ENCODE measurements around the gene EVC2. TPM values are rescaled to one million over a fixed set of nuclear protein-coding genes. Genes with fewer than 3 reads are reported as not detected.
"Not testable (repeated sequence)": the region's sequence is repeated elsewhere in the genome, so short reads cannot be mapped to it uniquely, and the experiment has no call there.

The EVC2 gene
- total and polyA plus RNA-seq, 7 experiments from 2014 or later, result 0.09 to 0.98 (median 0.33) TPM; not detected in 1

GRCh38 chr4:5593828-5594227 lies 114.5 kb downstream of the EVC2 start:
- H3K36me3 ChIP-seq (ENCODE audit: control insufficient read depth in 2 of 3, insufficient read depth in 3 of 3, low read length in 3 of 3); H3K4me1 ChIP-seq (ENCODE audit: control insufficient read depth in 2 of 2, insufficient read depth in 2 of 2, low read length in 2 of 2); H3K27me3 Mint-ChIP-seq; H3K9me3 ChIP-seq (ENCODE audit: control insufficient read depth in 2 of 3, low read length in 3 of 3); H3K27me3 ChIP-seq (ENCODE audit: control insufficient read depth in 2 of 2, insufficient read depth in 2 of 2, low read length in 2 of 2); H3K4me3 Mint-ChIP-seq; CTCF ChIA-PET; H3K27ac ChIP-seq (ENCODE audit: low read depth, low read length); intact Hi-C loops (cut with micrococcal nuclease); H3K4me3 ChIP-seq (ENCODE audit: low read length); ATAC-seq; POLR2A ChIA-PET; H3K4me1 Mint-ChIP-seq; DNase-seq; H3K27ac Mint-ChIP-seq: not testable (repeated sequence)
- Mint-ChIP-seq H3K36me3 (peaks cover 0 to 14% (median 3%) of the 10 kb centered on the region in 5 donors), H3K9me3 (peaks cover 4 to 35% (median 16%) of the 10 kb centered on the region in 11 donors)

GRCh38 chr4:5592272-5592671 lies 116.1 kb downstream of the EVC2 start:
- intact Hi-C loops (cut with micrococcal nuclease), result no loop called here
- CTCF ChIA-PET, result no interaction called here

DNA sequence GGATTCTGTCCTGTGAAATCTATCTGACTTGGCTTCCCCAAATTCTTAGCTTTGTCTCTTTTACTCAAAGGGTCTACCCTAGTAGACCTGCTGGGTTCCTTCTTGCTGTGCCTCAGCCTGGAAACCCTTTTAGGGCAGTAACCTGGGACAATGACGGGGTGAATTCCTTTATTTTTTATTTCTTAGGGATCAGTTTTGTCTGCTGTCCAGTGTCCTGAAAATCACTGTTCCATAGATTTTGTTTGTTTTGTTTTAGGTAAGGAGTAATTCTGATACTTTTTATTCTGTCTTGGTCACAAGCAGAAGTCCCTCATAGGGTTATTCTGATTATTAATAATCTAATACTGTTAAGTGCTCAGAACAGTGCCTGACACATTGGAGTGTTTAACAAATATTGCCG lies 118.9 kb downstream of the EVC2 start:
- H3K27me3 Mint-ChIP-seq, result peaks cover 0 to 18% (median 5%) of the 10 kb centered on the region in 5 donors
- Histone ChIP-seq H3K9me3 (ENCODE audit: control insufficient read depth in 2 of 3, low read length in 3 of 3) (no peaks in the 10 kb centered on the region), H3K27me3 (ENCODE audit: control insufficient read depth in 2 of 2, insufficient read depth in 2 of 2, low read length in 2 of 2) (no peaks in the 10 kb centered on the region), H3K36me3 (ENCODE audit: control insufficient read depth in 2 of 3, insufficient read depth in 3 of 3, low read length in 3 of 3) (no peaks in the 10 kb centered on the region), H3K27ac (ENCODE audit: low read depth, low read length) (no peak overlapping the region), H3K4me3 (ENCODE audit: low read length) (no peak overlapping the region), H3K4me1 (ENCODE audit: control insufficient read depth in 2 of 2, insufficient read depth in 2 of 2, low read length in 2 of 2) (no peaks in the 10 kb centered on the region)
- ChIA-PET POLR2A (no interaction called here), CTCF (no interaction called here)
- no peak overlapping the region for H3K4me3 Mint-ChIP-seq
- H3K36me3 Mint-ChIP-seq, result peaks cover 0 to 11% (median 7%) of the 10 kb centered on the region in 5 donors
- intact Hi-C loops (cut with micrococcal nuclease), result no loop called here
- H3K27ac Mint-ChIP-seq, result no peak overlapping the region
- ATAC-seq (no peak), DNase-seq (no peak)
- peaks cover 9 to 45% (median 16%) of the 10 kb centered on the region in 11 donors for H3K9me3 Mint-ChIP-seq
- no peaks in the 10 kb centered on the region for H3K4me1 Mint-ChIP-seq

More at GRCh38 chr4:5592272-5592671, 116.1 kb downstream of the EVC2 start:
- POLR2A ChIA-PET, result no interaction called here
- Histone ChIP-seq H3K27ac (ENCODE audit: low read depth, low read length) (no peak overlapping the region), H3K4me3 (ENCODE audit: low read length) (no peak overlapping the region), H3K27me3 (ENCODE audit: control insufficient read depth in 2 of 2, insufficient read depth in 2 of 2, low read length in 2 of 2) (no peaks in the 10 kb centered on the region), H3K36me3 (ENCODE audit: control insufficient read depth in 2 of 3, insufficient read depth in 3 of 3, low read length in 3 of 3) (no peaks in the 10 kb centered on the region), H3K9me3 (ENCODE audit: control insufficient read depth in 2 of 3, low read length in 3 of 3) (no peaks in the 10 kb centered on the region), H3K4me1 (ENCODE audit: control insufficient read depth in 2 of 2, insufficient read depth in 2 of 2, low read length in 2 of 2) (no peaks in the 10 kb centered on the region)
- Mint-ChIP-seq H3K36me3 (peaks cover 0 to 18% (median 3%) of the 10 kb centered on the region in 5 donors), H3K9me3 (peaks cover 7 to 47% (median 22%) of the 10 kb centered on the region in 11 donors), H3K4me1 (no peaks in the 10 kb centered on the region), H3K27ac (no peak overlapping the region), H3K27me3 (peaks cover 0 to 14% (median 5%) of the 10 kb centered on the region in 5 donors), H3K4me3 (no peak overlapping the region)
- ATAC-seq (no peak), DNase-seq (no peak)

DNA sequence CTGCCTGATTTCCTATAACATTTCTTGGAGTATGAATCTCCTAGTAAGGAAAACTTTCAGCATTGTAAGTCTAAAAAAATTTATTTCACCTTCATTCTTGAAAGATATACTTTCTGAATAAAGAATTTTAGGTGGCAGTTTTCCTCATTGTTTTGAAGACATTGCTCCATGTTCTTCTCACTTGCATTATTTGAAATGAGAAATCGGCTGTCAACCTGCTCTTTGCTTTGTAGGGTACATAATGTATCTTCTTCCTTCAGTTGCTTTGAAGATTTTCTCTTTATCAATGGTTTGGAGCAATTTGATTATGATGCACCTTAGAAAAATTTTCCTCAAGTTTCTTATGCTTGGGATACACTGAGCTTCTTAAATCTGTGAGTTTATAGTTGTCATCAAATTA lies 120.3 kb downstream of the EVC2 start:
- no peak for DNase-seq
- POLR2A ChIA-PET, result no interaction called here

GRCh38 chr4:5575941-5576340 lies 132.4 kb downstream of the EVC2 start:
- no peak overlapping the region for H3K27ac ChIP-seq (ENCODE audit: low read depth, low read length)
- no peaks in the 10 kb centered on the region for H3K9me3 ChIP-seq (ENCODE audit: control insufficient read depth in 2 of 3, low read length in 3 of 3)
- Mint-ChIP-seq H3K36me3 (peaks cover 0 to 1% (median 0%) of the 10 kb centered on the region in 5 donors), H3K27me3 (no peaks in the 10 kb centered on the region), H3K9me3 (peaks cover 0 to 20% (median 9%) of the 10 kb centered on the region in 11 donors), H3K27ac (no peak overlapping the region), H3K4me3 (no peak overlapping the region), H3K4me1 (peaks cover 0 to 4% (median 0%) of the 10 kb centered on the region in 7 donors)
- H3K4me1 ChIP-seq (ENCODE audit: control insufficient read depth in 2 of 2, insufficient read depth in 2 of 2, low read length in 2 of 2), result no peaks in the 10 kb centered on the region
- H3K27me3 ChIP-seq (ENCODE audit: control insufficient read depth in 2 of 2, insufficient read depth in 2 of 2, low read length in 2 of 2), result no peaks in the 10 kb centered on the region
- ATAC-seq (no peak), DNase-seq (no peak)
- ChIA-PET CTCF (interaction anchor here (0.6 kb wide), 1 partner anchor 114 kb away, joined by 3 read pairs; no protein-coding TSS in a partner anchor), POLR2A (no interaction called here)
- intact Hi-C loops (cut with micrococcal nuclease), result no loop called here
- H3K36me3 ChIP-seq (ENCODE audit: control insufficient read depth in 2 of 3, insufficient read depth in 3 of 3, low read length in 3 of 3), result no peaks in the 10 kb centered on the region
- H3K4me3 ChIP-seq (ENCODE audit: low read length), result no peak overlapping the region

More for the DNA sequence above, 120.3 kb downstream of the EVC2 start:
- Histone ChIP-seq H3K27me3 (ENCODE audit: control insufficient read depth in 2 of 2, insufficient read depth in 2 of 2, low read length in 2 of 2) (no peaks in the 10 kb centered on the region), H3K4me3 (ENCODE audit: low read length) (no peak overlapping the region), H3K27ac (ENCODE audit: low read depth, low read length) (no peak overlapping the region), H3K36me3 (ENCODE audit: control insufficient read depth in 2 of 3, insufficient read depth in 3 of 3, low read length in 3 of 3) (no peaks in the 10 kb centered on the region), H3K4me1 (ENCODE audit: control insufficient read depth in 2 of 2, insufficient read depth in 2 of 2, low read length in 2 of 2) (no peaks in the 10 kb centered on the region), H3K9me3 (ENCODE audit: control insufficient read depth in 2 of 3, low read length in 3 of 3) (no peaks in the 10 kb centered on the region)
- H3K36me3 Mint-ChIP-seq, result peaks cover 0 to 8% (median 4%) of the 10 kb centered on the region in 5 donors
- intact Hi-C loops (cut with micrococcal nuclease), result no loop called here
- ATAC-seq, result no peak
- CTCF ChIA-PET, result no interaction called here
- peaks cover 6 to 42% (median 17%) of the 10 kb centered on the region in 11 donors for H3K9me3 Mint-ChIP-seq
- no peak overlapping the region for H3K27ac Mint-ChIP-seq
- no peak overlapping the region for H3K4me3 Mint-ChIP-seq
- H3K27me3 Mint-ChIP-seq, result peaks cover 0 to 18% (median 5%) of the 10 kb centered on the region in 5 donors
- H3K4me1 Mint-ChIP-seq, result no peaks in the 10 kb centered on the region

DNA sequence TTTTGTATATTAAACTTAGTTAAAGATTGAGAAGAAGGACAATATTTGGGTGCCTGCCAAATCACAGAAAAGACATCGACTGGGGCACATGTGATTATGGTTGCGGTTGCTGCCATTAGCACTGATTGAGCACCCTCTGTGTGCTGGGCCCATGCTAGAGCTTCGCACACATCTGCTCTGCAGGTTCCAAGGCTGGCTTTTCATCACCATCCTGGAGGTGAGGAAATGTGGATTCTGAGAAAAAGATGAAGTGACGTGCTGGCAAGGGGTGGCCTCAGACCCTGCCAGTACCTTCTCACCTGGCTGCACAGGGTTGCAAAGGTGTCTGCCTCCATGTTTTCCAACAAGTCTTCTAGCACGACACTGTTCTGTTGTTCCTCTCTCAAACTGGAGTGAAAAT lies 134.0 kb downstream of the EVC2 start:
- H3K27me3 Mint-ChIP-seq, result peaks cover 0 to 3% (median 0%) of the 10 kb centered on the region in 5 donors
- H3K27ac Mint-ChIP-seq, result no peak overlapping the region
- Histone ChIP-seq H3K4me1 (ENCODE audit: control insufficient read depth in 2 of 2, insufficient read depth in 2 of 2, low read length in 2 of 2) (no peaks in the 10 kb centered on the region), H3K36me3 (ENCODE audit: control insufficient read depth in 2 of 3, insufficient read depth in 3 of 3, low read length in 3 of 3) (no peaks in the 10 kb centered on the region), H3K27ac (ENCODE audit: low read depth, low read length) (no peak overlapping the region), H3K27me3 (ENCODE audit: control insufficient read depth in 2 of 2, insufficient read depth in 2 of 2, low read length in 2 of 2) (no peaks in the 10 kb centered on the region), H3K4me3 (ENCODE audit: low read length) (no peak overlapping the region), H3K9me3 (ENCODE audit: control insufficient read depth in 2 of 3, low read length in 3 of 3) (no peaks in the 10 kb centered on the region)
- DNase-seq, result no peak
- ATAC-seq, result no peak
- H3K4me1 Mint-ChIP-seq, result peaks cover 0 to 4% (median 0%) of the 10 kb centered on the region in 7 donors
- CTCF ChIA-PET, result no interaction called here
- H3K36me3 Mint-ChIP-seq, result no peaks in the 10 kb centered on the region
- no peak overlapping the region for H3K4me3 Mint-ChIP-seq
- intact Hi-C loops (cut with micrococcal nuclease), result no loop called here
- H3K9me3 Mint-ChIP-seq, result peaks cover 0 to 14% (median 5%) of the 10 kb centered on the region in 11 donors
- POLR2A ChIA-PET, result no interaction called here

DNA sequence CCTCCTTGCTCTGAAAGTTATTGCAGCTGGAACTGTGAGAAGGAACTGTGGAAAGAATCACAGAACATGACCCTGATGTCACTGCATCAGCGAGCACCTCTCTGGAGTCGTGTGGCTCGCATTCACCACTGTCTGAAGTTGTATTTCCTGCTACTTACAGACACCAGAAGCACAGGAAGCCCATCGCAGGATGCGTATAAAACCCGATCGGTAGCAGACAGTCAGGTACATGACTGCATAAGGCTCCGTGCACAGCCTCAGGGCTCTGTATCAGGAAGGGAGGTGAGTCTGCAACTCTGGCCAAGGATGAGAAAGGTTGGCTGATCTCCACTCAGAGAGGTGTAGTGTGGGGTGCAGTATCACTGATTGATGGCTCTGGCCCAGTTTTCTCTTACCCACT lies 134.4 kb downstream of the EVC2 start:
- no peak overlapping the region for H3K27ac Mint-ChIP-seq
- DNase-seq, result no peak
- no peaks in the 10 kb centered on the region for H3K36me3 Mint-ChIP-seq
- H3K27me3 Mint-ChIP-seq, result peaks cover 0 to 3% (median 0%) of the 10 kb centered on the region in 5 donors
- ChIA-PET CTCF (no interaction called here), POLR2A (no interaction called here)
- intact Hi-C loops (cut with micrococcal nuclease), result no loop called here
- no peak overlapping the region for H3K4me3 ChIP-seq (ENCODE audit: low read length)
- no peaks in the 10 kb centered on the region for H3K36me3 ChIP-seq (ENCODE audit: control insufficient read depth in 2 of 3, insufficient read depth in 3 of 3, low read length in 3 of 3)
- H3K27ac ChIP-seq (ENCODE audit: low read depth, low read length), result no peak overlapping the region
- H3K4me3 Mint-ChIP-seq, result no peak overlapping the region
- H3K27me3 ChIP-seq (ENCODE audit: control insufficient read depth in 2 of 2, insufficient read depth in 2 of 2, low read length in 2 of 2), result no peaks in the 10 kb centered on the region
- H3K9me3 Mint-ChIP-seq, result peaks cover 0 to 10% (median 4%) of the 10 kb centered on the region in 11 donors
- no peaks in the 10 kb centered on the region for H3K9me3 ChIP-seq (ENCODE audit: control insufficient read depth in 2 of 3, low read length in 3 of 3)
- no peaks in the 10 kb centered on the region for H3K4me1 ChIP-seq (ENCODE audit: control insufficient read depth in 2 of 2, insufficient read depth in 2 of 2, low read length in 2 of 2)
- no peak for ATAC-seq
- peaks cover 0 to 4% (median 0%) of the 10 kb centered on the region in 7 donors for H3K4me1 Mint-ChIP-seq
